OCI-LY7 (cell line): ENCODE data around the gene EMCN. TPM values are rescaled to one million over a fixed set of nuclear protein-coding genes. Genes with fewer than 3 reads are reported as not detected.

Experiments used
- BruUV-seq: library from RNA; stranded (reverse); fragments of 400-500 nt; replicated peaks from 2 replicates; lab custom pipeline; 2021; lab: Mats Ljungman, UMichigan
- CTCF ChIA-PET: fragments of 300-600 bp; sonication (Branson Sonifier 250); formaldehyde crosslinking; loops from one replicate; lab custom pipeline; 2022; ENCODE audit warnings: antibody characterized with exemption; ENCODE audit not compliant: unreplicated experiment; lab: Charles Lee
- POLR2A ChIA-PET: fragments of 300-600 bp; sonication (Branson Sonifier 250); formaldehyde crosslinking; loops from one replicate; lab custom pipeline; 2022; ENCODE audit warnings: antibody characterized with exemption; lab: Charles Lee
- DNase-seq: peaks from one replicate; pipeline ENCODE4 v3.0.0-alpha.2; 2015; ENCODE audit warnings: low spot score
- H2AFZ ChIP-seq: fragments of 200-600 bp; sonication (generic), shearing (Covaris generic); 2 replicates; pipeline ENCODE4 v1.6.1; 2014; ENCODE audit warnings: mild to moderate bottlenecking, antibody characterized with exemption, low read length, moderate library complexity
- H3K27ac ChIP-seq: fragments of 200-600 bp; sonication (generic); 2 replicates; pipeline ENCODE4 v1.5.1; 2014; ENCODE audit warnings: mixed run types, low read depth, mild to moderate bottlenecking, moderate library complexity, low read length, inconsistent platforms; ENCODE audit not compliant: poor library complexity, severe bottlenecking
- H3K36me3 ChIP-seq: fragments of 200-600 bp; sonication (generic); 2 replicates; pipeline ENCODE4 v1.6.1; 2014; ENCODE audit warnings: mild to moderate bottlenecking, antibody characterized with exemption, low read length, moderate library complexity, mixed read lengths; ENCODE audit not compliant: insufficient read depth
- H3K4me1 ChIP-seq: fragments of 200-600 bp; sonication (generic); 2 replicates; pipeline ENCODE4 v1.5.1; 2014; ENCODE audit warnings: mild to moderate bottlenecking, low read length; ENCODE audit not compliant: insufficient read depth, poor library complexity, severe bottlenecking
- H3K4me2 ChIP-seq: fragments of 200-600 bp; sonication (generic); 2 replicates; pipeline ENCODE4 v1.6.1; 2014; ENCODE audit warnings: mild to moderate bottlenecking, low read length
- H3K4me3 ChIP-seq: fragments of 200-600 bp; sonication (generic); 2 replicates; pipeline ENCODE4 v1.5.1; 2014; ENCODE audit warnings: mild to moderate bottlenecking, low read depth, low read length; ENCODE audit not compliant: poor library complexity, severe bottlenecking
- H3K79me2 ChIP-seq: fragments of 200-600 bp; sonication (generic); 2 replicates; pipeline ENCODE4 v1.6.1; 2016; ENCODE audit warnings: low read depth, mild to moderate bottlenecking, low read length, moderate library complexity, mixed read lengths; ENCODE audit not compliant: insufficient read depth
- H3K9me2 ChIP-seq: fragments of 200-600 bp; sonication (generic); 2 replicates; pipeline ENCODE4 v1.6.1; 2016; ENCODE audit warnings: mild to moderate bottlenecking, low read length, mixed read lengths; ENCODE audit not compliant: insufficient read depth
- H3K9me3 ChIP-seq: fragments of 200-600 bp; sonication (generic); 2 replicates; pipeline ENCODE4 v1.6.1; 2014; ENCODE audit warnings: mild to moderate bottlenecking, mixed run types, low read length, mixed read lengths
- H4K20me1 ChIP-seq: fragments of 200-600 bp; sonication (generic); 2 replicates; pipeline ENCODE4 v1.6.1; 2014; ENCODE audit warnings: mild to moderate bottlenecking, antibody characterized with exemption, low read length, moderate library complexity, mixed read lengths; ENCODE audit not compliant: insufficient read depth
- CTCF ChIP-seq: fragments of 200-600 bp; sonication (generic); conservative IDR thresholded peaks from 2 replicates; pipeline ENCODE4 v1.5.1; 2014; ENCODE audit warnings: mild to moderate bottlenecking, antibody characterized with exemption, low read length, moderate library complexity, mixed read lengths
- EZH2phosphoT487 ChIP-seq: fragments of 200-600 bp; sonication (generic); IDR thresholded peaks from 2 replicates; pipeline ENCODE4 v1.6.1; 2018; ENCODE audit warnings: low read depth, borderline replicate concordance, mild to moderate bottlenecking, mixed run types, antibody characterized with exemption, low read length, moderate library complexity, mixed read lengths
- intact Hi-C: fragments of 100-400 bp; cut with micrococcal nuclease; formaldehyde crosslinking; loops from one replicate; pipeline ENCODE4 v1.10.0; 2022; ENCODE audit not compliant: unreplicated experiment
- total RNA-seq, 2 experiments: library from RNA; depleted of rRNA in 1 of 2; stranded (reverse); fragments of >200 nt in 1 of 2; shearing (Covaris generic) in 1 of 2; gene quantifications; 2 replicates each; pipeline ENCODE4 v1.2.3, GENCODE V29; 2014 to 2022

EMCN gene
- total RNA-seq, 2 experiments from 2014 or later: not detected

GRCh38 chr4:100466501-100466900 lies 51.3 kb downstream of the EMCN start:
- TF ChIP-seq EZH2phosphoT487 (no peak), CTCF (no peak)
- intact Hi-C loops: no loop called here
- H3K4me1 ChIP-seq: no peaks in the 10 kb centered on the region
- H3K9me3 ChIP-seq: no peaks in the 10 kb centered on the region
- no peaks in the 10 kb centered on the region for H3K9me2 ChIP-seq
- H3K36me3 ChIP-seq: no peaks in the 10 kb centered on the region
- H3K4me2 ChIP-seq: no peak overlapping the region
- POLR2A ChIA-PET: no interaction called here
- no TSS peak for BruUV-seq
- H3K4me3 ChIP-seq: no peak overlapping the region
- DNase-seq: no peak
- H3K79me2 ChIP-seq: no peaks in the 10 kb centered on the region
- CTCF ChIA-PET: no interaction called here
- no peak overlapping the region for H2AFZ ChIP-seq
- H4K20me1 ChIP-seq: no peaks in the 10 kb centered on the region
- H3K27ac ChIP-seq: no peak overlapping the region

DNA sequence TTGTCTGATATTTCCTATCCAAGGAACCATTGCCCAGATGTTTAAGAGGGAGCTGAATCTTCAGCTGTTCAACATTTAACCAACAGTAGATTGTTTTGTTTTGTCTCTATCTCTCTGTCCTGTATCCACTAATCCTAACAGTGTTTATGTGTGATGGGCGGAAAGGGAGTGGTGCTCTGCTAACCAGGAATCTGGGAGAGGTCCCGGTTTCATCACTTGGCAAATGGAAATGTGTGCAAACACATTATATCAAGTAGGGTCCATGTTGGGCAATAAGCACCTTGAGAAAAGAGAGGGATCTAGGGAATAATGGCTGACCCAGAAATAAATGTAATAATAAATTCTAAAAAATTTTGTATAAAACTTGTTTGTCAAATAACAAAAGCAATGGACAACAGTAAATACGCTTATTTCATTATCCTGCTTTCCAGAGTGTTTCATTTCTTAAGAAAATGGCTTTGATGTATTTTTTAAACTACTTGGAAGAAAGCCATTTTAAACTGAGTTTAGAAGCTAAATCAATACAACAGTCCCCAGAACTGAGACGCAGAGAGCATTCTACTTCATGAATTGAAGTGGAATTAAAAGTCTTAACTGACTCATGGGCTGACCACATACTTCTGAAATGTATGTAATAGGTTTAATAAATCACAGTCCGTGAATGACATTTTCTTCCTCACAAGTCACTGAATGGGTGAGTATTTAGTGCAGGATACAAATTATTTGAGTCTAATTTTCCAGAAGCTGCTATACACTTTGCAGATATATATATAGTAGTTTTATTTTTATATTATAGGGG lies 55.8 kb downstream of the EMCN start:
- Histone ChIP-seq H2AFZ (no peak overlapping the region), H3K4me1 (no peaks in the 10 kb centered on the region), H3K27ac (no peak overlapping the region), H3K4me3 (no peak overlapping the region), H3K9me2 (no peaks in the 10 kb centered on the region), H4K20me1 (no peaks in the 10 kb centered on the region), H3K79me2 (no peaks in the 10 kb centered on the region), H3K4me2 (no peak overlapping the region), H3K9me3 (no peaks in the 10 kb centered on the region), H3K36me3 (no peaks in the 10 kb centered on the region)
- ChIA-PET CTCF (no interaction called here), POLR2A (no interaction called here)
- TF ChIP-seq EZH2phosphoT487: no peak
- no peak for TF ChIP-seq CTCF
- intact Hi-C loops: no loop called here
- BruUV-seq: no TSS peak
- no peak for DNase-seq

- CTCF ChIA-PET: no interaction called here
- Histone ChIP-seq H3K27ac (no peak overlapping the region), H4K20me1 (no peaks in the 10 kb centered on the region), H3K36me3 (no peaks in the 10 kb centered on the region), H3K79me2 (no peaks in the 10 kb centered on the region), H3K4me3 (no peak overlapping the region), H3K4me1 (no peaks in the 10 kb centered on the region), H2AFZ (no peak overlapping the region), H3K4me2 (no peak overlapping the region), H3K9me2 (no peaks in the 10 kb centered on the region), H3K9me3 (no peaks in the 10 kb centered on the region)
- BruUV-seq: no TSS peak
- intact Hi-C loops: no loop called here
- no peak for DNase-seq
- no peak for TF ChIP-seq EZH2phosphoT487
- TF ChIP-seq CTCF: no peak
- POLR2A ChIA-PET: no interaction called here
Measured at GRCh38 chr4:100450449-100450848, 67.4 kb downstream of the EMCN start.
